ENCODE measurements around the gene MMAB. TPM values are rescaled to one million over a fixed set of nuclear protein-coding genes. Genes with fewer than 3 reads are reported as not detected.

MMAB gene
- total RNA-seq, 4 donors from 2014 or later, result 45.2 to 59.5 (median 52.3) TPM

DNA sequence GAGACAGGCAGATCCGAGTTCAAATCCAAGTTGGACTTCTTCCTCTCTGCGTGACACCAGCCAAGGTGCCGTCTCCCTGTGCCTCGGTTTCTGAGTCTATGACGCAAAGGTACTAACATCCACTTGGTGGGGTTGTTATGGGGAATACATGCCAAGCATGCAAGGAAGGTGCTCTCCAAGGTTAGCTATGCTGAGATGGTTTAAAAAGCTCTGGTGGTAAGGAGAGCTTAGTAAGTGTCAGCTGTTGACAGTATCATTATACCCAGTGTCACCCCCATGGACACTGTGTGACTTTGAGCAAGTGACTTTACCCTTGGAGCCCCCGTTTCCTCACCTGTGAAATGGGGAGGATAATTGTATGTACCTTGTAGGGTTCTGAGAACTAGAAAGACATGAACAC, 22.2 kb downstream of the MMAB start:
- Histone ChIP-seq H3K27me3 (peaks cover 0 to 77% (median 0%) of the 10 kb centered on the region in 4 donors), H3K27ac (no peak overlapping the region), H3K9me3 (no peaks in the 10 kb centered on the region), H3K4me3 (no peak overlapping the region), H3K36me3 (no peaks in the 10 kb centered on the region), H3K4me1 (peaks cover 0 to 4% (median 0%) of the 10 kb centered on the region in 3 donors)
- DNase-seq, result no peak
- no peak for TF ChIP-seq POLR2A (IDR thresholded peaks at IDR 0.05)
- TF ChIP-seq, protein P1, sequence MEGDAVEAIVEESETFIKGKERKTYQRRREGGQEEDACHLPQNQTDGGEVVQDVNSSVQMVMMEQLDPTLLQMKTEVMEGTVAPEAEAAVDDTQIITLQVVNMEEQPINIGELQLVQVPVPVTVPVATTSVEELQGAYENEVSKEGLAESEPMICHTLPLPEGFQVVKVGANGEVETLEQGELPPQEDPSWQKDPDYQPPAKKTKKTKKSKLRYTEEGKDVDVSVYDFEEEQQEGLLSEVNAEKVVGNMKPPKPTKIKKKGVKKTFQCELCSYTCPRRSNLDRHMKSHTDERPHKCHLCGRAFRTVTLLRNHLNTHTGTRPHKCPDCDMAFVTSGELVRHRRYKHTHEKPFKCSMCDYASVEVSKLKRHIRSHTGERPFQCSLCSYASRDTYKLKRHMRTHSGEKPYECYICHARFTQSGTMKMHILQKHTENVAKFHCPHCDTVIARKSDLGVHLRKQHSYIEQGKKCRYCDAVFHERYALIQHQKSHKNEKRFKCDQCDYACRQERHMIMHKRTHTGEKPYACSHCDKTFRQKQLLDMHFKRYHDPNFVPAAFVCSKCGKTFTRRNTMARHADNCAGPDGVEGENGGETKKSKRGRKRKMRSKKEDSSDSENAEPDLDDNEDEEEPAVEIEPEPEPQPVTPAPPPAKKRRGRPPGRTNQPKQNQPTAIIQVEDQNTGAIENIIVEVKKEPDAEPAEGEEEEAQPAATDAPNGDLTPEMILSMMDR (IDR thresholded peaks at IDR 0.05), result no peak
- intact Hi-C loops (cut with DNase I), result no loop called here
- 67 to 76% methylated on average over 1 to 4 of the region's 6 CpGs for WGBS, 2 donors

DNA sequence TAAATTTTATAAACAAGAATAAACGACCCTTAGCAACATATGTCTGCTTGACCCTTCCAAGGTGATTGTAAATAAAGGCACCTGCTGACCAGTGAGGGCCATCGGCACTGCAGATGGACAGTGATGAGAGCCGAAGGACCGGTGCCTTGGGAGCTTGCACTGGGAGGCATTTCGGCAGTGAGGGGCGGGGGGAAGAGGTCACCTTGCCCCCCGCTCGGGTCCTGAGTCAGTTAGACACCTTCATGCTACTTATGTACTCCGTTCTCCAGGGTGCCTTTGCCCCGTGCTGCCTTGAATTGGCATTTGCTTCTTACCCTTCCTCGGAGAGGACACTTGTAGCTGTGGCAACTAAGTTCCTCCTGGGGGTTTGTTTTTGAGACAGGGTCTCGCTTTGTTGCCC, 23.0 kb downstream of the MMAB start:
- WGBS, 2 donors, result 56 to 59% methylated on average over 10 to 11 of the region's 12 CpGs

DNA sequence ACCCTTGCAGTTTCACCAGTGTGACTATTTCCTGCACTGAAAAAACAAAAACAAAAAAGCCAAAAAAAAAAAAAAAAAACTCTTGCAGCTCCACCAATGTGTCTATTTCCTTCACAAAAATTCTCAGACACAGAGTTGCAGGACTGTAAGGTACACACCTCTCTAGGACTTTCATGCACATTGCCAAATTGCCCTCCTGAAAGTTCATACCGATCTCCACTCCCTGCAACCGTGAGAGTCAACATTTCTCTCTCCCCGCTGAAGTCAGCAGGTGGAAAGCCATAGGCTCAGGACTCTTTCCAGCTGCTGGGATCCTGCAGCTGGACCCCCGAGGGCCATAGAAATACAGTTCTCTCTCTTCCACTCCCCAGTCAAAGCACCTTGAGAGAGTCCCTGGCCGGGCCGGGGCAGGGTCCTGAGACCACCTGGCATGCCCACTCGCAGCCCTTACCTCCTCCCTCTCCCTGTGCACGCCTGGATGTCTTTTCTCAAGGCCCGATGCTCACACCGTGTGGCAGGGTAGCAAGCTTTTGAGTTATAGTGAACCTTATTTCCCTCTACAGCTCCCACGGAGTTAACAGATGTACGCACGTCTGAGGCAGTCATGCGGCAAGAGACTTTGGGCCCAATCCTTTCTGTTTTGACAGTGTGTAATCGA, 23.6 kb downstream of the MMAB start:
- Histone ChIP-seq H3K27ac (no peak overlapping the region), H3K9me3 (no peaks in the 10 kb centered on the region), H3K27me3 (peaks cover 0 to 74% (median 0%) of the 10 kb centered on the region in 4 donors), H3K4me3 (no peak overlapping the region), H3K36me3 (no peaks in the 10 kb centered on the region), H3K4me1 (peaks cover 0 to 17% (median 10%) of the 10 kb centered on the region in 3 donors)
- intact Hi-C loops (cut with DNase I), result no loop called here
- TF ChIP-seq POLR2A (IDR thresholded peaks at IDR 0.05), result no peak
- TF ChIP-seq, protein P1 (IDR thresholded peaks at IDR 0.05), result no peak
- DNase-seq, result no peak
- WGBS, 2 donors, result 29 to 33% methylated on average over 11 to 12 of the region's 15 CpGs

More for the DNA sequence above, 23.0 kb downstream of the MMAB start:
- Histone ChIP-seq H3K36me3 (no peaks in the 10 kb centered on the region), H3K27me3 (peaks cover 0 to 77% (median 0%) of the 10 kb centered on the region in 4 donors), H3K4me1 (peaks cover 0 to 12% (median 4%) of the 10 kb centered on the region in 3 donors), H3K4me3 (no peak overlapping the region), H3K9me3 (no peaks in the 10 kb centered on the region), H3K27ac (no peak overlapping the region)
- intact Hi-C loops (cut with DNase I), result no loop called here
- TF ChIP-seq POLR2A (IDR thresholded peaks at IDR 0.05), result no peak
- TF ChIP-seq, protein P1 (IDR thresholded peaks at IDR 0.05), result no peak
- DNase-seq, result no peak

DNA sequence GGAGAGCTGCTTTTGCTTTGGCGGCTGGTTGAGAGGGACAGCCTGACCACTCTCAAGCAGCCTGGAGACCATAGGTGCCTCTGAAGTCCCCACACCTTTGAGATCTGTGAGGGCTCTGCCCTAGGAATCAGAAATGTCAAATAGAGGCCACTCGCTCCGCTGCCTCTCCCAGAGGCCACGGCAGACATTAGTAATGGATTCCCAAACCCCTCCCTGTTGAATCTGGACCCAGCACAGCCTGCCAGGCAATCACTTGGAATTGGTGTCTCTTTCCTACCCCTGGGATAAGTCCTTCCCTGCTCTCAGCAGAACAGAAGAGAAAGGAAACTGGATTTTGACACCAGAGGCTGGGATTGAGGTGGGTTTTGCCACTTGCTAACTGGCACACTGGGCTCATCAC, 25.0 kb downstream of the MMAB start:
- Histone ChIP-seq H3K27me3 (peaks cover 0 to 59% (median 0%) of the 10 kb centered on the region in 4 donors), H3K36me3 (no peaks in the 10 kb centered on the region), H3K9me3 (no peaks in the 10 kb centered on the region), H3K27ac (no peak overlapping the region), H3K4me3 (no peak overlapping the region), H3K4me1 (peaks cover 0 to 14% (median 10%) of the 10 kb centered on the region in 3 donors)
- DNase-seq, result no peak
- intact Hi-C loops (cut with DNase I), result no loop called here
- WGBS, 2 donors, result 60 to 69% methylated on average over 2 to 4 of the region's 4 CpGs
- TF ChIP-seq POLR2A (IDR thresholded peaks at IDR 0.05), result no peak
- TF ChIP-seq, protein P1 (IDR thresholded peaks at IDR 0.05), result no peak

DNA sequence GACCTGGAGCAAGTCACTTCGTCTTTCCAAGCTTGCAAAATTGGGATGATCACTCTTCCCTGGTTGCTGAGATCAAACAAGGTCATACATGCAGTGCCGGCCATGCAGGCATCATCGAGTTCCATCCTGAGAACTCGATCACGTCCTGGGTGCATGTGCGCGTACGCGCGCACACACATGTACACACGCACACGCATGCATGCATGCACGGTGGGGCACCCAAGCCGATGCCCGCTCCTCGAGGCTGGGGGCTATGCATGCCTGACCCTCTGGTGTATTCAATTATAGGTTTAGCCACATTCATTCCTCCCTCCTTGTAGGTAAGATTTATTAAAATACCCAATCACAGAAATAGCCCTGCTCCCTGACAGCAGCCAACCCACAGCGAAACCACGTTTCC, 26.0 kb downstream of the MMAB start:
- Histone ChIP-seq H3K4me3 (no peak overlapping the region), H3K4me1 (peaks cover 0 to 14% (median 10%) of the 10 kb centered on the region in 3 donors), H3K36me3 (no peaks in the 10 kb centered on the region), H3K9me3 (no peaks in the 10 kb centered on the region), H3K27me3 (peaks cover 0 to 53% (median 0%) of the 10 kb centered on the region in 4 donors), H3K27ac (no peak overlapping the region)
- 83 to 87% methylated on average over 17 to 18 of the region's 18 CpGs for WGBS, 2 donors
- intact Hi-C loops (cut with DNase I), result no loop called here
- TF ChIP-seq POLR2A (IDR thresholded peaks at IDR 0.05), result no peak
- TF ChIP-seq, protein P1 (IDR thresholded peaks at IDR 0.05), result no peak
- DNase-seq, result no peak
